Karpas-422 (cell line): ENCODE data around the gene NPFF. TPM values are rescaled to one million over a fixed set of nuclear protein-coding genes. Genes with fewer than 3 reads are reported as not detected.
"Not testable (repeated sequence)": the region's sequence is repeated elsewhere in the genome, so short reads cannot be mapped to it uniquely, and the experiment has no call there.

Experiments
- DNase-seq: peaks from one replicate; pipeline ENCODE4 v3.0.0-alpha.2; 2015
- H2AFZ ChIP-seq: fragments of 200-600 bp; sonication (generic); 2 replicates; pipeline ENCODE4 v1.6.1; 2014; ENCODE audit warnings: antibody characterized with exemption, low read length, mixed read lengths
- H3K27ac ChIP-seq: fragments of 200-600 bp; sonication (generic); 2 replicates; pipeline ENCODE4 v1.5.1; 2014; ENCODE audit warnings: mild to moderate bottlenecking, low read length, moderate library complexity
- H3K27me3 ChIP-seq: fragments of 200-600 bp; sonication (generic); 2 replicates; pipeline ENCODE4 v1.6.1; 2014; ENCODE audit warnings: low read length, mixed read lengths
- H3K36me3 ChIP-seq: fragments of 200-600 bp; sonication (generic); 2 replicates; pipeline ENCODE4 v1.6.1; 2014; ENCODE audit warnings: low read length, mixed read lengths; ENCODE audit not compliant: insufficient read depth
- H3K4me1 ChIP-seq: fragments of 200-600 bp; sonication (generic); 2 replicates; pipeline ENCODE4 v1.6.1; 2014; ENCODE audit warnings: mild to moderate bottlenecking, low read length, mixed read lengths
- H3K4me2 ChIP-seq: fragments of 200-600 bp; sonication (generic); 2 replicates; pipeline ENCODE4 v1.6.1; 2014; ENCODE audit warnings: low read length, low read depth, mild to moderate bottlenecking; ENCODE audit not compliant: poor library complexity, severe bottlenecking
- H3K4me3 ChIP-seq: fragments of 200-600 bp; sonication (generic); 2 replicates; pipeline ENCODE4 v1.5.1; 2014; ENCODE audit warnings: mild to moderate bottlenecking, antibody characterized with exemption, low read length, mixed read lengths
- H3K79me2 ChIP-seq: fragments of 200-600 bp; sonication (generic); 2 replicates; pipeline ENCODE4 v1.6.1; 2014; ENCODE audit warnings: mild to moderate bottlenecking, low read length, mixed read lengths
- H3K9ac ChIP-seq: fragments of 200-600 bp; sonication (generic); 2 replicates; pipeline ENCODE4 v1.6.0; 2014; ENCODE audit warnings: low read length
- H3K9me2 ChIP-seq: fragments of 200-600 bp; sonication (generic), shearing (Covaris generic); replicated peaks from 2 replicates; pipeline ENCODE4 v1.6.0; 2014; ENCODE audit warnings: mild to moderate bottlenecking, low read length, moderate library complexity; ENCODE audit not compliant: insufficient read depth
- H3K9me3 ChIP-seq: fragments of 300-700, 200-600 bp; sonication (generic); 2 replicates; pipeline ENCODE4 v1.6.1; 2014; ENCODE audit warnings: low read length, mixed read lengths
- H4K20me1 ChIP-seq: fragments of 200-600 bp; sonication (generic); 2 replicates; pipeline ENCODE4 v1.6.1; 2014; ENCODE audit warnings: mild to moderate bottlenecking, antibody characterized with exemption, low read length, low read depth; ENCODE audit not compliant: insufficient read depth
- total RNA-seq: library from RNA; depleted of rRNA; stranded (reverse); fragments of >200 nt; shearing (Covaris generic); gene quantifications from 2 replicates; pipeline ENCODE4 v1.2.3, GENCODE V29; 2014; ENCODE audit warnings: low replicate concordance; rRNA removed

Gene NPFF, protein sequence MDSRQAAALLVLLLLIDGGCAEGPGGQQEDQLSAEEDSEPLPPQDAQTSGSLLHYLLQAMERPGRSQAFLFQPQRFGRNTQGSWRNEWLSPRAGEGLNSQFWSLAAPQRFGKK
- total RNA-seq: 1.0 TPM in 1 of 2 replicates, not detected in the other

DNA sequence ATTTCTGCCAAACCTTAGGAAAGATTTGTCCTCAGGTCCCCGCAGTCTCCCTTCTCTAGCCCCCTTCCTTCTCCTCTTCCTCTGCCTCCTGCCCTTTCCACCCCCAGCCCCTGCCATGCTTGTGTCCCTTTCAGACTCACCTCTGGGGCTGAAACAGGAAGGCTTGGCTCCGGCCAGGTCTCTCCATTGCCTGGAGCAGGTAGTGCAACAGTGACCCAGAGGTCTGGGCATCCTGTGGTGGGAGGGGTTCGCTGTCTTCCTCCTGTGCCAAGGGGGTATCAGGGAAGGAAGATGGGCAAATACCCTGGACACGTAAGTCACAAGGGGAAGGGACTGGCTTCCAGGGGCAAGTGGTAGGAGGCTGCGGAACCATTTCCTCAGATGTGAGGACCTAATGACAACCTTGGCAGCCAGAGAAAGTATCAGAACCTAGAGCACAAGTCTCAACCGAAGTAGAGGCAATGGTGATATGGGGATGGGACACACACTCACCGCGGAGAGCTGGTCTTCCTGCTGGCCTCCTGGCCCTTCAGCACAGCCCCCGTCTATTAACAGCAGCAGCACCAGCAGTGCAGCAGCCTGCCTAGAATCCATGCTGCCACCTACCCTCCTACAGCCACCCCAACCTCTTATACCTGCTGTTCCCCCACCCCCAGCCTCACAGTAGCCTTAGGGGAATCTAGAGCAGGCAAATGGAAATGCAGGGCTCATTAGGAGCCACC lies at the start of gene NPFF:
NPFF (minus strand) TSS at position 604 of the 722 bp plus-strand sequence; CDS start at position 594, 10 bp downstream.
- Histone ChIP-seq H3K79me2 (peaks cover 19% of the 10 kb centered on the region), H4K20me1 (no peaks in the 10 kb centered on the region; the same call in 1 of the 2 replicates), H3K4me2 (no peak within 1 kb of the TSS), H3K27ac (no peak within 1 kb of the TSS), H3K27me3 (no peaks in the 10 kb centered on the region), H3K9ac (no peak within 1 kb of the TSS), H3K9me2 (no peaks in the 10 kb centered on the region), H3K4me1 (peaks cover 24% of the 10 kb centered on the region), H3K36me3 (peaks cover 8% of the 10 kb centered on the region; the same call in 1 of the 2 replicates), H3K9me3 (no peaks in the 10 kb centered on the region), H2AFZ (no peak within 1 kb of the TSS), H3K4me3 (no peak within 1 kb of the TSS)
- no peak for DNase-seq

DNA sequence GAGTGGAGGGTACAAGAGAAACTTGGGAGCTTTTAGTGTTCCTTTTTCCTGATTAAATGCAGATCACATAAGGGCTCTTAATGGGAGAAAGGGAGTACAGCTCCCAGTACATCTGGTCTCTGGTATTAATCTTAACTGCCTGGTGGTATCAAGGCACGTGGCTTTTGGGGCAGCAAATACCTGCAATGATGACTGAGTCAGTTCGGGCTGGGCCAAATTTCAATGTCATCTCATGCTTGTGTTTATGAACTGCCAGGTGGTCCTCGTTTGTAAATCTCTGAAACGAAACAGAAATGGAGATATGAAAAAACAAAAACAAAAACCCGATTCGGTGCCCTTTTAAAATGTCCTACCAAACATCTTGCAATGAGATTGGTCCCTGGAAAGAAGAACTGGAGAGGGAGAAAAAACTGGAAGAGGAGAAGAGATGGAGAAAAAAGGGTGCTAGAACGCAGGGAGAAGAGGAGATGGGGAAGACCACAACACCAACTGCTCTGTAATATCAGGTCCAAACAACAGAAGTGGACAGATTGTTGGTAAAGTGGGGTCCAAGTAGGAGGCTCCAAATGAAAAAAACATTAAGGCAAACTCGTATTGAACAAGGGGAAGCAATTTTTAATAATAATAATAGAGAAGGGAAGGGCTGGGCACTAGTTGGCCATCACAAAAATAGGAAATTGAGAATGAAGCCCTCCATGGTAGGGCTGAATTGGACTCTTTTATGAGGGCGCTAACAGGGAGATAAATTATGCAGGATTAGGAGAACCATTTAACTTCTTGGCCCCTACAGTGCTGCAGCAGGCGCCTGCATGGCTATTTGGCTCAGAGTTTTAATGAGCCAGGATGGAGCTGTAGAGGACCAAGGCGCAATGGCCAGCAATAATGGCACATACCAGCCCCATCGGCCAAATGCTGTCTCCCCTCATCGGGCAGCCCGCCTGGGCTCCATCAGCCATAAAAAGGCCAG lies 45.4 kb upstream of the NPFF start:
- Histone ChIP-seq H3K9me2 (no peaks in the 10 kb centered on the region), H3K36me3 (peaks cover 21% of the 10 kb centered on the region; the same call in 1 of the 2 replicates), H3K27me3 (no peaks in the 10 kb centered on the region), H4K20me1 (no peaks in the 10 kb centered on the region), H3K4me3 (no peak overlapping the region), H3K79me2 (peaks cover 27% of the 10 kb centered on the region), H3K9ac (no peak overlapping the region), H2AFZ (no peak overlapping the region), H3K27ac (no peak overlapping the region), H3K9me3 (no peaks in the 10 kb centered on the region), H3K4me1 (no peaks in the 10 kb centered on the region), H3K4me2 (no peak overlapping the region)
- no peak for DNase-seq

DNA sequence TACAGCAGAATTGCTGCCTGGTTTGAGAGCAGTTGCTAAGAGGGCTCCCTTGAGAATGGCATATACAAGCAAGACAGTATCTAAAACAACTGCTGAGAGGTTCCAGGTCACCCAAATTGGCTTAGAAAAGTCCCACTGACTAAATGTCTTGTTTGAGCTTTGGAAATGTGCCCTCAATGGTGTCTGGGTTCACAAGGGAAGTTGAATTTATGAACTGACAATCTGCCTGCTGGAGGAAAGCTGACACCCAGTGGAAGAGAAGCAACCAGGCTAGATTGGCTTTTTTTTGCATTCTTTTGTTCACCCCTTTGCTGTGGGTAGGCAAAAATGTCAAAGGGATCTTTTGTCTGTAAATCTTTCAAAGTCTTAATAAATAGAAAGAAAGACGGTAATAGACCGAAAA lies 44.6 kb upstream of the NPFF start:
- Histone ChIP-seq H3K27me3 (no peaks in the 10 kb centered on the region), H3K9me2 (no peaks in the 10 kb centered on the region), H3K27ac (no peak overlapping the region), H2AFZ (no peak overlapping the region), H3K4me2 (no peak overlapping the region), H3K79me2 (peaks cover 21% of the 10 kb centered on the region), H3K4me1 (no peaks in the 10 kb centered on the region), H4K20me1 (no peaks in the 10 kb centered on the region), H3K4me3 (no peak overlapping the region), H3K9ac (no peak overlapping the region), H3K9me3 (no peaks in the 10 kb centered on the region), H3K36me3 (peaks cover 21% of the 10 kb centered on the region; the same call in 1 of the 2 replicates)
- DNase-seq: no peak

DNA sequence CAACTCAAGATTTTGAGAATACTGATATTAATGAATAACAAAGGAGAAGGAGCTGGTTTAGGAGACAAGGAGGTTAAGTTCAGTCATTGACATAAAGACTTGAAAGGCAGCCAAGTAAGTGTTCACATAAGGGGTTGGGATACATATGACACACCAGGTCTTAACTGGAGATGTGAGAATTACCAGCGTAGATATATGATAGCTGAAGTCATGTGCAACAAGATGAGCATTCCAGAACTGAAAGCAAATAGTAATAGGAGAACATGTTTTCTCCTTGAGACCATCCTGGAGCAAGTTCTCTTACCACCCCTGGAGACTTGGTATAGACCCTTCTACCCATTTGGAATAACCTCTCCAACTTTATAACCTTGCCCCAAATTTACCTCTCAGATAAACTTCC lies 43.3 kb upstream of the NPFF start:
- Histone ChIP-seq H3K4me1 (peaks cover 1% of the 10 kb centered on the region), H3K4me2 (no peak overlapping the region), H3K27ac (no peak overlapping the region), H3K79me2 (peaks cover 12% of the 10 kb centered on the region), H3K9me3 (no peaks in the 10 kb centered on the region), H4K20me1 (no peaks in the 10 kb centered on the region), H3K36me3 (peaks cover 21% of the 10 kb centered on the region; the same call in 1 of the 2 replicates), H3K4me3 (no peak overlapping the region), H3K9ac (no peak overlapping the region), H3K27me3 (no peaks in the 10 kb centered on the region), H2AFZ (no peak overlapping the region), H3K9me2 (no peaks in the 10 kb centered on the region)
- no peak for DNase-seq

DNA sequence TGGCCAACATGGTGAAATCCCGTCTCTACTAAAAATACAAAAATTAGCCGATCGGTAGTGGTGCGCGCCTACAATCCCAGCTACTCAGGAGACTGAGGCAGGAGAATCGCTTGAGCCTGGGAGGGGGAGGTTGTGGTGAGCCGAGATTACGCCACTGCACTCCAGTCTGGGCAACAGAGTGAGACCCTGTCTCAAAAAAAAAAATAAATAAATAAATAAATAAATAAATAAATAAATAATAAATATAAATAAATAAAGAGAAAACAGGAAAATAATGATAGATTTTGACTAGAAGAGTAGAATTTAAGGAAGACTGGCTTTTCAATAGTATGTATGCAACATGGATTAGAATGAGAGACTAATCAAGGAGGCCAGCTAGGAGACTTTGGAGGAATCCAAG lies 42.8 kb upstream of the NPFF start:
- not testable (repeated sequence) for DNase-seq, H4K20me1 ChIP-seq, H3K9me3 ChIP-seq

DNA sequence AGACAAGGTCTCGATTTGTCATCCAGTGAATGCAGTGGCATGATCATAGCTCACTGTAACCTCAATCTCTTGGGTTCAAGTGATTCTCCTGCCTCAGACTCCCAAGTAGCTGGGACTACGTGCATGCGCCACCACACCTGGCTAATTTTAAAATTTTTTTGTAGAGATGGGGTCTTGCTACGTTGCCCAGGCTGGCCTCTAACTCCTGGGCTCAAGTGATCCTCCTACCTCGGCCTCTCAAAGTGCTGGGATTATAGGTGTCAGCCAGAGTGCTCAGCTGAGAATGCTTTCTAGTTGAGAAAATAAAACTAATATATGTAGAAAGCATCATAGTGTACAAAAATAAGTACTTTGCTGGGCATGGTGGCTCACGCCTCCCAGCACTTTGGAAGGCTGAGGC lies 41.1 kb upstream of the NPFF start:
- H2AFZ ChIP-seq: not testable (repeated sequence)
- H3K36me3 ChIP-seq: peaks cover 21% of the 10 kb centered on the region; the same call in 1 of the 2 replicates

More for the DNA sequence above, 42.8 kb upstream of the NPFF start:
- not testable (repeated sequence) for H3K9ac ChIP-seq, H3K4me1 ChIP-seq, H3K9me2 ChIP-seq, H3K4me3 ChIP-seq, H3K27ac ChIP-seq, H3K4me2 ChIP-seq, H3K27me3 ChIP-seq, H2AFZ ChIP-seq
- Histone ChIP-seq H3K79me2 (peaks cover 12% of the 10 kb centered on the region), H3K36me3 (peaks cover 21% of the 10 kb centered on the region; the same call in 1 of the 2 replicates)

DNA sequence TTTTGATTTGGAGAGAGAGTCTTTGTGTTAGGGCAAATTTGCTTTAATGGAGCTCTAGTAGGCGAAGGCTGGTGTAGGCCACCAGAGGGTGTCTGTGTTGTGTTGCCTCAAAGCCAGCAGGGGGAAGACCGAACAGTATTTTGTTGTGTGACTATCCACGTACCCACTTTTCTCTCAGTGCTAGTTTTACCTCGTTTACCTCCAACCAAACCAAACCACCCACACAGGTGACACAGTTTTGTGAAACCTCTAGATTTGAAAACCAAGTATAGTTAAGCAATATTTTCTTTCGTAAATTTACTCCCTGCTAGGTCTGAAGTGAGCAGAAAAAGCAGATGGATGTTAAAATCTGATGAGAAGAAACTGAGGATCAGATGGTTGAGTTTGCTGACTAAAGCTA lies 36.3 kb upstream of the NPFF start:
- H3K9me2 ChIP-seq: no peaks in the 10 kb centered on the region
- no peaks in the 10 kb centered on the region for H3K79me2 ChIP-seq
- no peak overlapping the region for H2AFZ ChIP-seq
- peaks cover 25% of the 10 kb centered on the region for H3K36me3 ChIP-seq
- no peaks in the 10 kb centered on the region for H3K9me3 ChIP-seq
- no peaks in the 10 kb centered on the region for H4K20me1 ChIP-seq
- peak overlapping the region; percentile 8; the same call in 1 of the 2 replicates for H3K4me3 ChIP-seq
- peak overlapping the region; percentile 25 for H3K9ac ChIP-seq
- H3K4me1 ChIP-seq: peaks cover 29% of the 10 kb centered on the region
- peak overlapping the region; percentile 30 for H3K4me2 ChIP-seq
- H3K27me3 ChIP-seq: no peaks in the 10 kb centered on the region
- peak; percentile 88 for DNase-seq
- H3K27ac ChIP-seq: peak overlapping the region; percentile 85

More for the DNA sequence above, 41.1 kb upstream of the NPFF start:
- H3K9me2 ChIP-seq, H3K27ac ChIP-seq, H4K20me1 ChIP-seq, H3K9me3 ChIP-seq, H3K27me3 ChIP-seq, H3K9ac ChIP-seq, H3K4me3 ChIP-seq, H3K79me2 ChIP-seq, H3K4me2 ChIP-seq, DNase-seq: not testable (repeated sequence)
- H3K4me1 ChIP-seq: peaks cover 22% of the 10 kb centered on the region

DNA sequence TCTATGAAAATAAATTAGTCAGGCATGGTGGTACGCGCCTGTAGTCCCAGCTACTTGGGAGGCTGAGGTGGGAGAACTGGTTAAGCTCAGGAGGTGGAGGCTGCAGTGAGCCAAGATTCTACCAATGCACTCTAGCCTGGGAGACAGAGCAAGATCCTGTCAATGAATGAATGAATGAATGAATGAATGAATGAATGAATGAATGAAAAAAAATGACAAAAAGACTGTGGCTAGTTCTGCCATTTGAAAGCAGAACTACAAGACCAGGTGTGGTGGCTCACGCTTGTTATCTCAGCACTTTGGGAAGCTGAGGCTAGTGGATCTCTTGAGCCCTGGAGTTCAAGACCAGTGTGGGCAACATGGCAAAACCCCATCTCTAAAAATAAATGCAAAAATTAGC lies 32.2 kb upstream of the NPFF start:
- H3K4me2 ChIP-seq: no peak overlapping the region
- H3K4me3 ChIP-seq: no peak overlapping the region
- H3K4me1 ChIP-seq: peaks cover 17% of the 10 kb centered on the region
- no peaks in the 10 kb centered on the region for H4K20me1 ChIP-seq
- peaks cover 44% of the 10 kb centered on the region for H3K36me3 ChIP-seq
- H3K79me2 ChIP-seq: no peaks in the 10 kb centered on the region
- no peaks in the 10 kb centered on the region for H3K27me3 ChIP-seq
- H3K27ac ChIP-seq: no peak overlapping the region
- no peak for DNase-seq
- no peak overlapping the region for H3K9ac ChIP-seq
- no peak overlapping the region for H2AFZ ChIP-seq
- no peaks in the 10 kb centered on the region for H3K9me3 ChIP-seq
- H3K9me2 ChIP-seq: no peaks in the 10 kb centered on the region
